HG03575 (cell line): ENCODE data around the gene TRIM32.

ENCODE experiments used
- ATAC-seq: cut with Tn5 transposase; IDR thresholded peaks from one replicate; pipeline ENCODE4 v1.9.1; 2021; ENCODE audit not compliant: unreplicated experiment, insufficient number of reproducible peaks, low FRiP score; ENCODE audit errors: extremely low read depth

The TRIM32 gene

DNA sequence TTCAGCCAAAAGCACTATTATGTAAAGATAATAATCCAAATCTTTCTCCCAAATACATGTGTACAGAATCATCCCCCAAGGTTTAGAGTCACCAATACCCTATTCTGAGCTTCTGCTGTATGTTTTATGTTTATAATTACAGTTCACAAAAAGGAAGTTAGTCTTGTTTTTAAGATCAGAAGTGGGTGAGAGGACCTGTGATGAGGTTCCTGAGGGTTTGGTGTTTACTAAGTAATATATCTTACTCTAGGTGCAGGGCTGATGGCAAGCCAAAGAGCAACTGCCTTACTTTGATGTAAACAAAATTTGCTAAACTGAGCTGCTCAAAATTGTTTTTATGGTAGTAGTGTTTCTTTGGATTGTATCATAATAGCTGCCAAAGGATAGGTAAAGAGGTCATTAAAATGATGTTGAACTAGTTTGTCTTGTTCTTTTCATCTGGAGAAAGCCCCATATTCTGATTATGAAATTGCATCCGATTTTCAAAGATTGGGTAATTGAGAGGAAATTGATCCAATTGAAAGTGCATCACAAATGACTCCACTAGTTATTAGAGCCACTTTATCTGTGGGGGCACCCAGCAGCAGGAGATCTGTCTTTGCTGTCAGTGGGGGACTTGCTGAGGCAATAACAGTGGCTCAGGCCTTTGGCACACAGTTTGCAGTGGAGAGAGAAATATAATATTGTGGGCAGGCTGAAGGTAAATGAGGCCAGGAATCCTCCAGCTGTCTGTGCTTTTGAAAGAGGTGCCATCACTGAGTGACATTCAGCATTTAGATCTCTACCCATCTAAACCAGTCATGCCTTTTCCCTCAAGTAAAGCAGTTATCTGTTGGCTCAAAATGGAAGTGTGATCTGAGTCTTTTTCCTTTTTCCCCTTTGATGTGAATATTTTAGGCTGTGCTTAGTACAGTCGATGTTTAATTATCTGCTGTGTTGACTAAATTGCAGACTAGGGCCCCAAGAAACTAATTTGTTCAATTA lies 14.1 kb downstream of the TRIM32 start:
- no peak for ATAC-seq

DNA sequence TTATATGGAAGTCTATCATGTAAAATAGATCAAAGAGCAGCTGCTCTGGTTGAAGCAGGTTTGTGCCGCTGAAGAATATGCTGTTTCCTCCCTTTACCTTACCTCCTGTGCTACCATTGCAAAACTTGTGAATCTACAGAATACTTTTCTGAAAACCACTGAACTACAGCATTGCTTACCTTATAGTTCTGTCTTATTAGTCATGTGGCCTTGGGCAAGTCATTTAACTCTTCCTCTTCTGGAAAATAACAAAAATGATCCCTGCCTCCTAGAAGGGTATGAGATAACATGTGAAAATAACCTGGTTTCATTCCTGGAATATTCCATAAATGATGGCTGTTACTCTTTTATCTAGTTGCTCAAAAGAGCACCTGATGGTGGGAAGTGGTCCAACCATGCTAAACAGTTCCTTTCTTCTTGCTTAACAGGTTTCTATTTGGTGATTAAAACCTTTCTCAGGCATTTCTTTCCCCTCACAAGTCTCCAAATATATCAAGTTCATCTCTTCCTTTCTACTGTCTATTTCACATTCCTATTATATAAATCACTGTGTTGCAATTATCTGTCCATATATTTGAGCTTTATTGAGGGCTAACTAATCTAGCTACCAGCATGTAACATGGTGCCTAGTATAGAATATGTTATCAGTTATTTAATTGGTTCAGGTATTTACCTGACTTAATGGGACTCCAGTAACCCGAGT lies 15.0 kb downstream of the TRIM32 start:
- ATAC-seq, result no peak

DNA sequence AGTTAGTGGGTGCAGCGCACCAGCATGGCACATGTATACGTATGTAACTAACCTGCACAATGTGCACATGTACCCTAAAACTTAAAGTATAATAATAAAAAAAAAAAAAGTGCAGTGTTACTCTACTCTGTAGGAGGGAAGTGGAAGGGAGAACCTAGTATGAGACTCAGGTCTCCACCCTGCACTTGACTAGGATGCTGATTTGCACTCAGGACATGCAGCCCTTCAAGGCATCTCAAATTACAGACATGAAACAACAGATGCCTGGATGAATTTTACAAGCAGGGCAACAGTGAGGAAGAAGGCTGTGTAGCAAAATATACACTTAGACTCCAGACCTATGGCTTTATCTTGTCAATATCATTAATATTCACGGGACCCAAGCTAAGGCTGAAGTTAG lies 16.5 kb downstream of the TRIM32 start:
- no peak for ATAC-seq

DNA sequence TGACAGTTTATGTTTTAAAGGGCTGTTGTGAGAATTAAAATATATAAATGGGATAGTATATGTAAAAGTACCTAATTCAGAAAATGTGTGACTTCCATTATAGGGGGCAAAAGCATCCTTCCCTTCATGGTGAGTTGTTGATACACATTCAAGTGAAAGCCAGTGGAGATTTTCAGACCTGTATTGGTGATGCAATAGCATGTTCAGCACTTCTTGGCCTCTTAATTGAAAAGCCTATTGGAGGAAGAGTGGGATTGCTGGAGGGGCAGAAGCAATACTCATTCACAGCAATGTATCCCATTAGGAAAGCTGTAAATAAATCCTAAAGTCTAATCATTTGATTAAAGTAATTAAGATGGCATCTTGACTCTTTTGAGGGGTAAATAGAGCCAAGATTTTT lies 17.4 kb downstream of the TRIM32 start:
- no peak for ATAC-seq

- no peak for ATAC-seq
Measured at GRCh38 chr9:116705531-116705930, 18.4 kb downstream of the TRIM32 start.

DNA sequence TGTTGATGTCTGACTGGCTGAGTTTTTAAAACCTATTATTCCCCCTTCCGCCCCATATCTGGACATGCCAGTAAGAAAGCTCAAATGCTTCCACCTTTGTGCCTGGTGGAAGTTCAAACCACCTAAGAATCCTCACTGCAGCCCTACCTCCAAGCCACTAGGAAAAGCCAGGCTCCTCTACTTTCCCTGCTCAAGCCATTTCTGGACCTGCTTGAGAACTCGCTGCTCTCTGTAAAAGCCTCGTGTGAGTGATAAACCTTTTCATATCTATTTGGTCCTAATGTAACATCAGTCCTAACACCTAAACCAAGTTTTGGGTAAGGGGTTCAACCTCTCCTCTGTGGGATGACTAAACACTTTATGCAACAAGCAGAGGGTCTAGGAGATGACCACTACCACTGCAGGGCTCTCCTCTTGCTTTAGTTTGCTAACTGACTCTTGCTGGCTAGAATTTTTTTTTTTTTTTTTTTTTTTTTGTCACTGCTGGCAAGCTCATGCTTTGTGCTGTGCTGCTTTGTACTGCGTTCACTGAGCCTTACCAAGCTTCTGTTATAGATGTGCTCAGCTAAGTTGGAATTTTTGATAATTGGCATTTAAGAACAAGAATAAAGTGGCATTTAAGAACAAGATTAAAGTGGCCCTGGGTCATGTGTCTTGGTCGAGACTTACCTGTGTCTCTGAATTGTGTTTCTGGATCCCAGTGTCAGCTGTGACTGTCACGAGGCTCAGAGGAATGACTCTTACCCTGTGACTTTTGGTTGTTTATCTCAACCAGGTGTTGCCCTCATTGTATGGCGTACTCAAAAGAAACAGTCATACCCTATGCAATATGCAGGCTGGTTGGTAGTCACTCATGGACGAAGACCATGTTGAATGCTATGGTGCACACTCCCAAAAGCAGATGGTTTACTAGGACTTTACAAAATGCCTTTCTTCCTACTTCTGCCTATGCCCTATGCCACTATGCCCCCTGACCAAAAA lies 19.5 kb downstream of the TRIM32 start:
- ATAC-seq, result no peak

DNA sequence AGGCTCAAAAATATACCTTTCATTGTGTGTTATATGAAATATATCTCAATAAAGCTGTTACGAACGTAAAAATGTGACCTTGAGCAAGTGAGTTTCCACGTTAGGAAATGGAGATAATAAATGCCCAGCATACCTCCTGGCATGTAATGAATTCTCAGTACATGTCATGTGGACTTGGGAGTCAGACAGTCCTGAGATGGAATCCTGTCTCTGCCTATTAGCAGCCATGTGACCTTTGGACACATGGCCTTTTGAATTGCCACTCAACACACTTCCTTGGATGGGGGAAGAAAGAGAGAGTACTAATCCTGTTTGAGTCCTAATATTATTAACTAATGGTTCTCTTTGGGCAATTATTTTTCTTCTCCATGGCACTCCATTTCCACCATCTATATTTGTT lies 25.7 kb downstream of the TRIM32 start:
- no peak for ATAC-seq

DNA sequence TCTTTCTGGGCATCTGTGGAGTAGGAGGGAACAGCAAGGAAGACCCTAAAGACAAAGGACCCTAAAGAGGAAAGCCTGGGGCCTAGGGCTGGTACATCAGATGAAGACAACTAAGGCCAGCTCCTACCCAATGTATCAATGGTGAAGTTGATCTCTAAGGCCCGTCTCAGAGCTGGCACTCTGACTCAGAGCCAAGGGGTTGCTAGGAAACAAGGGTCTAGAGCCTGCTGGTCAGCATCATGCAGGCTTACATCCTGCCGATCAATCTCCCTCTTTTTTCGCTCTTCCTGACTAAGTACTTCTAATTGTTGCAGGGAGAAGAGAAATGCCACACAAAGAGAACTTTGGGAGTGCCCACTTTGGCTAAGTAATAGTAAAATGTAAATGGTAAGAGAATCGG lies 26.2 kb downstream of the TRIM32 start:
- ATAC-seq, result no peak

GRCh38 chr9:116715751-116716150 lies 28.6 kb downstream of the TRIM32 start:
- no peak for ATAC-seq

GRCh38 chr9:116716438-116716837 lies 29.3 kb downstream of the TRIM32 start:
- ATAC-seq, result no peak

- ATAC-seq, result no peak
Measured at GRCh38 chr9:116717150-116717549, 30.0 kb downstream of the TRIM32 start.

DNA sequence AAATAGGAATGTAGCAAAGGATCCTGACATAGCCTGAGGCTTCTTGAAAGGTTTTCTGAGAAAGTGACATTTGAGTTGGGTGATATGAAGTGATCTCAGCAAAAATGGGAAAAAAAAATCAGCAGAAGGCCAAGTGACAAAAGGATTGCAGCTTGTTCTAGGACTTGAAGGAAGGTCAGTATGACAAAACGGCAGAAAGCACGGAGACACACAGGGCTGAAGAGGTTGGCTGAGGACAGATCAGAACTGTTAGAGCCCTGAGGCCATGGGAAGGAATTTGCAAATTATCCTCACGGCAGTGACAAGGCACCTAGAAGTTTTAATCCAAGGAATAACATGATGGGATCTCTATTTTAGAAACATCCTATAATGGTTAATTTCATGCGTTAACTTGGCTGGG lies 31.0 kb downstream of the TRIM32 start:
- no peak for ATAC-seq

- ATAC-seq, result no peak
Measured at GRCh38 chr9:116720111-116720510, 33.0 kb downstream of the TRIM32 start.

DNA sequence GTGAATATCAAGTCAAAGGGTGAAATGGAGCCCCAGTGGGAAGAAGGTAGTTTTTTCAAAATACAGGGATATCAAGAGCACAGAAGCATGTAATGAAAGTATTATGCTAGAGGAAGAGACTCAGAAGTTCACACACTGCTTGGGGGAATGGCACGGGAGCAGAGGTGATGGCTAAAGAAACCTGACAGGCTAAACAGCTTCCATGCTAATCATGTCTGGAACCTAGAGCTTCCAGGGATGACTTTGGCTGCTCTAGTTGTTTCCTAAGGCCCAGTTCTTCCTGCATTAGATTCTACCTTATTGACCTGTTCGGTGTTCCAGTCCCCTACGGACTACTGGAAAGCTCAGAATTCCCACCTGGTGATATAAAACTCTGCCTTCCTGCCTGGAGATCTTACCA lies 34.3 kb downstream of the TRIM32 start:
- no peak for ATAC-seq

DNA sequence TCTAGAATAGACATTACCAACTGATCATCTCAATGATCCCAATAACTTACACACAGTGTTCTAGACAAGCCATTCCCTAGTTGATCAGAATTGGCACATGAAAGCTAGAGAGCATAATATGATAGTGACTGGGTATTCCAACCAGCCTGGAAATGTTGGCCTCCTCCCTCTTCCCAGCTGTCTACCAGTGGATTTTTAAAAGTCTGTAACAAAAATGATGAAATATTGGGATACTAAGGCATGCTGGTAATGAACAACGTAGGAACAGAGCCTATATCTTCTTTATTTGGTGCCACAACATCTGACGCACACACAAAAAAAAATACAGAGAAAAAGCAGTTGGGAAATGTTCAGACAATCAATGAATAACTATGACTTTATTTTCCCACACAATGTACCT lies 34.8 kb downstream of the TRIM32 start:
- no peak for ATAC-seq

- no peak for ATAC-seq
Measured at GRCh38 chr9:116724123-116724522, 37.0 kb downstream of the TRIM32 start.

GRCh38 chr9:116726602-116727001 lies 39.5 kb downstream of the TRIM32 start:
- no peak for ATAC-seq

DNA sequence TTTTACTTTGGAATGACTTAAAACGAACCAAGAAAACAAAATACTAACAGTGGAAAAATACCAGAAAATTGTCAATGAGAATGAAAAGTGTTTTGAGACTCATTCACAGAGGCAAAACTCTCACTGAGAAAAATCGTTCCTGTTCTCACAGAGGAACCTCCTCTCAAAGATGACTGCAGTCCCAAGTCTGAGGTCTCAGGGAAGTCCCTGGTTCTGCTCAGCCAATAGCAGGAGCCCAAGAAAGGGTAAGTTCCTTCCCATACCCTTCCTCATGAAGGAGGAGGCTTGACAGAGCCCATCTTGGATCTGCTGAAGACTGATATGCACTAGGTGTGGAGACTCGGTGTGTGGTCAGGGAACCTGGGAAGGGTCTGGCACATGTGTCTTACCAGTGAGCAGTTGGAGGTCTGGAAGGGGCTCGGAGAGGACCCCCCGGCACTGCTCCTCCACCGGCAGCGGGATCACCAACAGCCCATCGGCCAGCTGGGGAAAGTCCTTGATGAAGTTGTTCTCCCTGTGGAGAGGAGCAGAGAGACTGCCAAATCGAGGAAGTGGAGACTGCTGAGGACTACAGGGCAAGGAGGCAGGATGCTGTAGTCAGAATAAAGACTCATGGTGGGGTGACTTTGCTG lies 46.0 kb downstream of the TRIM32 start:
- ATAC-seq, result no peak
